ENCODE measurements around the gene RPS24.
"Not testable (repeated sequence)": the region's sequence is repeated elsewhere in the genome, so short reads cannot be mapped to it uniquely, and the experiment has no call there.

The RPS24 gene

DNA sequence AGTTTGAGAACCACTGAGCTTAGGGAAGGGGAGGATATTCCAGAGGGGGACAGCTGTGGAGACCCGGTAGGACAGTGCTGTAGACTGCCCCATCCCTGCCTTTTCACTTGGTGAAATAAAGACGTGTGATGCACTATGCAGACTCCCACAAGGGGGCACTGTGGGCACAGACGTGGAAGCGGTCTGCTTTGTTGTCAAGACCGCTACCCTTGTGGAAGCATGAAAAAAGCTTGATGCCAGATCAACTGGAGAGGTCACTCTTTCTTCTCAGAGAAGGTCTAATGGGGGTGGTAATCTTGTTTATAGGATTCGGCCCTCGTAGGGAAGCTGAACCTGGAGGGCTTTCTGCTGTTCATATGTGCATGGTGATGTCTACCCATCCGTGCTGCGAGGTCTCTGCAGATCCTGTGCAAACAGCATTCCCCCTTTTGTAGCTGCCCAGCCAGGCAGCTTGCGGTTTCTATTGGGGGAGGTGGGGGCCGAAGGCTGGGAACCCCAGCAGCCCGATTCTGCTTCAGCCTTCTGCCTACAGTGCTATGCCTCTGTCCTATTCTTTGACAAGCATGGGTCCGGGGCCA, 13.7 kb downstream of the RPS24 start:
- DNase-seq (ENCODE audit: low read depth in 1 of 2, low spot score in 1 of 2), result peak; percentile 66 to 83

DNA sequence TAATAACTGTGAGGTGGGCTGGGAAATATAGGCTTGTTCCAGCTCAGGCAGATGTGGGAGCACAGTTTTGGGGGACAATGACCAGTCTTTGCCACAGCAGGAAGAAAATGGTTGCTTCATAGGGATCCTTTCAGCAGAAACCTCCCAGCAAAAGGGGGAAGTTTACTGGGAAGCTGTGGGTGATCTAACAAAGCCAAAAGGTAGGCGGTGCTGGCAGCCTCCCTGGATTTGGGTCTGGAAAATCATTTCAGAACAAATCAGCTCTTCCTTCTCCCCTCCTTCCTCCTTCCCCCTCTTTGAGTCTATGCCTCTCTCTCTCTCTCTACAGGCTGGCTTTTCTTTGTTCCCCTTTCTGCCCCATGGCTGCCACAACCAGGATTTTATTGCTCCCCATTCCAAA, 16.2 kb downstream of the RPS24 start:
- no peak for DNase-seq (ENCODE audit: low read depth in 1 of 2, low spot score in 1 of 2)

DNA sequence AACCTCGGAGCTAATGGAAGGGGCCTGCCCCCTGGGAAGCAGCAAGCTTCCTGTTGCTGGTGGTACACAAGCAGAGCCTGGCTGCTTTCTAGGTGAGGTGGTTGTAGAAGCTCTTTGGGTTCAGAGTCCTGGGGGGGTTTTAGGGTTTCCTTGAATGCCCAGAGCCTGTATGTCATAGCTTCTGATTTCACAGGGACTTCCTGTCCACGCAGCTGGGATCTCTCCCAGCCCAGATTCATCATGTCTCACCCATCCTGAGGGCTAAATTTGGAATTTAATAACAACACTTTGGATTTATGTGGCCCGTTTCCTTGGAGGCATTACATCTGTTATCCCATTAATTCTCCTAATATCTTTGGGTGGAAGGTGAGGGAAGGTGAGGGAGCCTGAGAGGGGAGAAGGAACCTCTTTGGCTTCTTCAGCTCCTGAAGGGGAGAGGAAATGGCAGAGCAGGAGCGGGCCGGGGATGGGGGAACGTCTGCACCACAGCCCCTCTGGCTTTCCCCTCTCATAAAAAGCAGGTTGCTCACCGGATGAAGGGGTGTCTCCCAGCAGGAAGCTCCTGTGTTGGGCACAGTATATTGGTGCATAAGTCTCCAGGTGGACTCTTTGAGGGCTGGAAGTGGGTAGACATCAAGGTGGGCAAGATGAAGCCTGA, 19.7 kb downstream of the RPS24 start:
- no peak for DNase-seq (ENCODE audit: low read depth in 1 of 2, low spot score in 1 of 2)

DNA sequence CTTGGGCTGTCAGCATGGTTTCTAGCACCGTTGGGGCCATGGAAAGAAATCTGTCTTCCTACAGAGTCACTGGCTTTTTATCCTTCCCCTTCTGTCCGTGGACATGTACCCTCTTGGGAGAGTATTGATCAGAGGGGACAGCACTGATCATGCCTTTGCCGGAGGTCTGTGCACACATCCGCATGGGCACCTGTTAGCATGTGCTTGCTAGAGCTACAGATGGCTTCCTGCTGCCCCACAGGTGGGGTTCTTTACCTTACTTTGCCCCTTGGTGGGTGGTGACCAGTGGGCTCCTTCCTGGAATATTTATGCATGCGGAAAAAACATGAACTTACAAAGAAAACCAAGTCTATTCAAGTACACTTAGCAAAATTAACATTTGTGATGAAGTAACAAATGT, 24.9 kb downstream of the RPS24 start:
- no peak for DNase-seq (ENCODE audit: low read depth in 1 of 2, low spot score in 1 of 2)

DNA sequence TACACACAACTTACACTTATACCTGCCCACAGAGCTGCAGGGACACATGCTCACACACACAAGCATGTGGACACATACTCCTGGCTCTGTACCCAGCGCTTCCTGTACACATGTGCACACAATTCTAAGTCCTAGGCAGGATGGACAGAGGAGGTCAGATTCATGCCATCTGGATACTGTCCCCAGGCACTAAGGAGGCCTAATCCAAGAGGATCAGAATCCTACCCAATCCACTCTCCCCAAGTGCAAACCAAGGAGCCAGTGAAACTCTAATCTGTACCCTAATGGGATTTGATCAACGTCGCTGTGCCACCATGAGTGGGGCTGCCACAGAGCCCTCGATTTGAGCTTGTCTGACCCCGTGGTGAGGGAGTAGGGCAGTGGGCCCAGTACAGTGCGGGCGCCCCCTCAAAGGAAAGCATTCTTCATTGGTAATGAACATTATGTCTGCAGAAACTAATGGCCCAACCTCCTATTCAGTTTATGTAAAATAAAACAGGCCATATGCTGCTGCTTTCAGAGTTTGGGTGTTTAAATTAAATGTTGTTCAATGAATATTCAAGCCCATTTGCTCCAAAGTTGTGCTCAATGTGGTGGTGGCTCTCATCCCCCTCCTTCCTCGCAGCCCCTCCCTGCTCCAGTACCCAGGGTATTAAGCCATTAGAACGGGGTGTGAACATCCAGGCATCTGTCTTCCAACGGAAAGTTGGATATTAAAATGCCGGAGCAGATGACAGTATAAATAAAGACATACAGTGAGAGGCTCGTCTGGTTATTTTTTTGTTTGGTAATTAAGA, 26.4 kb downstream of the RPS24 start:
- DNase-seq (ENCODE audit: low read depth in 1 of 2, low spot score in 1 of 2), result no peak

DNA sequence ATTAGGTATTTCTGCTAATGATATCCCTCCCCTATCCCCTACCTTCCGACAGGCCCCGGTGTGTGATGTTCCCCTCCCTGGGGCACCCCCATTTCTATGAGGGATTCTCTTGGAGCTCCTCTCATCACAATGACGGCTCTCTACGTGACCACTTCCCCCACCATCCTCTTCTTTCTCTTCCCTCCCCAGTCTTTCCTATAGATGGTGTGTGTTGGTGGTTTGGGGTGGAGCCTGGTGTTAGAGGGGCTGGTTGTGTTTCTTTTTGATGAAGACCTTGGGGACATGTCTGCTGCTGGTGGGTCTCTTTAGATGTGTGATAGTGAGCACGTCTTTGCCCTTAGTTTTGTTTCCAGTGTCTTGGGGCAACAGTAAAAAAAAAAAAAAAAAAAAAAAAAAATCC, 28.6 kb downstream of the RPS24 start:
- no peak for DNase-seq (ENCODE audit: low read depth in 1 of 2, low spot score in 1 of 2)

DNA sequence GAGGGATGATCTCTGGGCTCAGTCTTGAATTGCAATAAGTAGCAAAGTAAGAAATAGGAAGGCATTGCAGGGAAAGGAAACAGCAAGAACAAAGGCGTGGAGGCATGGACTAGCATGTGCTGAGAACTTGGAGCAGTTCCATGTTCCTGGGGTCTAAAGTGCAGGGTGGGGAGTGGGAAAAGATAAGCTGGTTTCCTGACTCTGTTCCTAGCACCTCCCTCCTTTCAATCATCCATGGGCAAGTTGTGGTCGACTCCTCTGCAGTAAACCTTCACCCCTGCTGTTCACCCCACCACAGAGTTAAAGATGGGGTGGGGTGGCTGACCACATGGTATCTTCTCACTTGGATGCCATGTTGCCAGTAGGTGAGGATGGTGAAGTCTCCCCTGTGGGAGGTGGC, 29.6 kb downstream of the RPS24 start:
- DNase-seq (ENCODE audit: low read depth in 1 of 2, low spot score in 1 of 2), result no peak

DNA sequence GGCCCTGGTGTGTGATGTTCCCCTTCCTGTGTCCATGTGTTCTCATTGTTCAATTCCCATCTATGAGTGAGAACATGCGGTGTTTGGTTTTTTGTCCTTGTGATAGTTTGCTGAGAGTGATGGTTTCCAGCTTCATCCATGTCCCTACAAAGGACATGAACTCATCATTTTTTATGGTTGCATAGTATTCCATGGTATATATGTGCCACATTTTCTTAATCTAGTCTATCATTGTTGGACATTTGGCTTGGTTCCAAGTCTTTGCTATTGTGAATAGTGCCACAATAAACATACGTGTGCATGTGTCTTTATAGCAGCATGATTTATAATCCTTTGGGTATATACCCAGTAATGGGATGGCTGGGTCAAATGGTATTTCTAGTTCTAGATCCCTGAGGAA, 31.3 kb downstream of the RPS24 start:
- DNase-seq (ENCODE audit: low read depth in 1 of 2, low spot score in 1 of 2), result not testable (repeated sequence)

DNA sequence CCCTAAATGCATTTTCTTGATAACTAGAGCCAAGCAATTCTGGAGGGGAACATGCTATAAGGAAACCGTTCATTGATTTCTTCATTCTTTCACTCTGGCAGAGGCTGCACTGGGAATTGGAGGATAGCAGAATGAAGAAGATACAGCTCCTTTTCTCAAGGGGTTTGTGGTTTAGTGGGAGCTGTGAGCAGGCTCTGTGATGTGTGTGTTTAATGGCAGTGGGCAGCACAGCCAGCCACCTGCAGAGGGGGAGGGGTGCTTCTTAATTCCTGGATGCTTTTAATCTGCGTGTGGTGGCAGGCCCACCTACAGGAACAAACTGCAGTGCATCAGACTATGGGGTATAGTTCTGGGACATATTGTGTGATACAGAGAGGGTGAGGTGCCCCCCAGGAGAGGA, 31.9 kb downstream of the RPS24 start:
- no peak for DNase-seq (ENCODE audit: low read depth in 1 of 2, low spot score in 1 of 2)

DNA sequence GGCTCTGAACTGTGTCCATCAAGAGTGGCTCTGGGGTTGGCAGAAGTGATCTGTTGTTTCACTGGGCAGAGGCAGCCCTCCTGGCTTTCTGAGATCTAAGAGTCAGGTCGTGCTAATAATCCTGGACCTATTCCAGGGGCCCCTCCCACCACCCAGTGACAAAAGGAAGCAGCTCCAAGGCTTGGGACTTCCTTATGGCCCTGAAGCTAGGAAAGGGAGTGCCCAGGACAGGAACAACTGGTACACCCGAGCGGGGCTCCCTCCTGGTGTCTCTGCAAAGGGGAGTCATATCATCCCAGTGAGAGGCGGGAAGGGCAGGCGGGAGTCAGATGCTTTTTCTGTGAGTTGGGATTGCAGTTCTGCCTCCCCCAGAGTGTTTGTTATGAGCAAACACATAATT, 32.3 kb downstream of the RPS24 start:
- no peak for DNase-seq (ENCODE audit: low read depth in 1 of 2, low spot score in 1 of 2)

DNA sequence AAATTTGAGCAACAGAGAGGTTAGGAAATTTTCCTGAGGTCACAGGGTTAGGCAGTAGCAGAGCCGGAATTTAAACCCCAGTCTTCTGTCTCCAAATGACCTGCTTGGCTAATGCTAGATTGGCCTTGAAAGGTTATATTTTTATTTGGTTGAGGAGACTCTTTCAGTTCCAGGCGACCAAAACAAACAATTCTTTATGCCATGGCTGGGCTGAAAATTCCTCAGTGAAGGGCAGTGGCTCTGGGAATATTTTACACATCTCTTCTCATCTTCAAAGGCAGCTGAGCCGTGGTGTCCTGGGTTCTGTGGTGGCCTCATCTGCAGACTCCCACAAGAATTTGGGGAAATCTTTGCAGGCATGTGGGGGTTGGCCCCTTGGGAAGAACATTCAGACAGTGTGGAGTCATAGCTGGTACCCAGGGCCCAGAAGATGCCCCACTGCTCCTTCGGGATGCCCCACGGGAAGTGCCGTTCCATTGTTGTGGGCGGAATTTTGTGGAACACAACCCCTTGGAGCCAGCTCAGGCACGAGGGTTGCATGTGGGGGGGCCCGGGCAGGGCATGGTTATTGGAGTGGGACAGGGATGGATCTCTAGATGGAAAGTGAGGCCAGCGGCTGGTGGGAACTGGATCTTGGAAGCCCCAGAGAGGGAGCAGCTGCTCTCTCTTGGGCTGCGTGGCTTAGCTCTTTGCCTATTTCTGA, 33.2 kb downstream of the RPS24 start:
- no peak for DNase-seq (ENCODE audit: low read depth in 1 of 2, low spot score in 1 of 2)

DNA sequence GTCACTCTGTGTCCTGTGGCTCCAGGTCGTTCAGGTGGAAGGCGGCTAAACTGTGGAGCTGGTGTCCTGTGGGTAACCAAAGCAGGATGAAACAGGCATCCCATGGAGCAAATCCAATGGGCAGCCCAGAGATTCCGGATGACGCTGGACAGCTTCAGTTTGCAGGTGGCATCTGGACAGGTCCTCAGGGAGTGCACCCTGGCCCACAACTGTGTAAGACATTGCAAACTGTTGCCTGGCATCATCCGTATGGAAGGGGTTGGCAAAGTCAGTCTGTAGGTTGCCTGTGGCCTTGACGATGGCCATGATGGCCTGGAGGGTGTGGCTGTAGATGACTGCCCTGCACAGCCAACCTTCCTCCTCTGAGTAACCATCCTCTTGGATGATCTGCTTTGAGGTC, 35.5 kb downstream of the RPS24 start:
- DNase-seq (ENCODE audit: low read depth in 1 of 2, low spot score in 1 of 2), result no peak

DNA sequence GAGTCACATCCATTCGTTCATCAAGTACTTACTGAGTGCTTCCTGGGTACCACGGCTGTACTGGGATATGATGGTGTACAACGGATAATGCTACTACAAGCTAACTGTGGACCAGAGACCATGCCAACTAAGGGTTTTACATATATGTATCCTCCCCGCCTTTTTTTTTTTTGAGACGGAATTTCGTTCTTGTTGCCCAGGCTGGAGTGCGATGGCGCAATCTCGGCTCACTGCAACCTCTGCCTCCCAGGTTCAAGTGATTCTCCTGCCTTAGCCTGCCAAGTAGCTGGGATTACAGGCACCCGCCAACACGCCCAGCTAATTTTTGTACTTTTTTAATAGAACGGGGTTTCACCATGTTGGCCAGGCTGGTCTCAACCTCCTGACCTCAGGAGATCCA, 36.4 kb downstream of the RPS24 start:
- DNase-seq (ENCODE audit: low read depth in 1 of 2, low spot score in 1 of 2), result not testable (repeated sequence)

DNA sequence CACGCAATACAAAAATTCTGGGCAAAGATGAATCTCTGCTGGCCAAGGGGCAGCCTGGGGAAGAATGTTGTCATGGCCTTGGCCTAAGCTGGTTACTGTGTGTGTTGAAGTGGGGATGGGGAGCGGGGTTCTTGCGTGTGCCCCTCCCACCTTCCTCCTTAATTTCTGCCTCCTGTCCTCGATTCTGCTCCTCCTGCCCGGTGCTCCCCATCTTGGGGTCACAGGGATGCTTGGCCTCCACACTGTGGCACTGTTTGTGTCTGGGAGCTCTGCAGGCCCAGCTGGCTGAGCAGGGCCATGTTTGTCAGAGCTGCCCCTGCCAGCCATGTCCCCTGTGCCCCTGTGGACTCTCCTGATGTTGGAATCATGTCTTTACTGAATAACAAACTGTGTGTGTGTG, 37.1 kb downstream of the RPS24 start:
- DNase-seq (ENCODE audit: low read depth in 1 of 2, low spot score in 1 of 2), result no peak

DNA sequence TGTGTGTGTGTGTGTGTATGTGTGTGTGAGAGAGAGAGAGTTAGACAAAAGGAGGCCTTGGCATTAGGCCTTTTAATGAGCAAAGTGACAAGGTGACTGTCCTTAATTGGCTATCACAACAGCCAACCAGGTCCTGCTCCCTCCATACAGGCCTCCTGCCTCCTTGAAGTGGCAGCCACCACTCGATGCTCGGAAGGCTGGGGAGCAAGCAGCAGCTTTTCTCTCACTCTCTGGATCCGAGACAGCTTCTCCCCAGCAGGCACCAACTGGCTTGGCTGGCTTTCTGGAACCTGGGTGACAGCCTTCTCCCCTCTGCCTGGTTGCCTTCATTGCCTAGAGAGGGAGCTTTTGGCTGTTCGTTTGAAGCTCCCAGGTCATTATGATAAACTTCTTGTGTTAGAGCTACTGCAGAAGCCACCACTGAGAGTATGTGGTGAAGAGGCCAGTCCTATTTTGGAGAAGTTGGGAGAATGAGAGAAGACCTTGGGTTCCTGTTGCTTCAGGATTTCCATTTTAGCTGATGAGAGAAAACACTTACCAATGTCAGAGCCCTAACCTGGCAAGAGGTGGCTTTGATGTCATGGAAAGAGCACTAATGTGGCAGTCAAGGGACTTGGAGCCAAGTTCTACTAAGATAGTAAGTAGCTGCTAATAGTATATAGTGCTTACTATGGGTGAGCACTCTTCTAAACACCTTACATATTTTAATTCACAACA, 37.6 kb downstream of the RPS24 start:
- DNase-seq (ENCODE audit: low read depth in 1 of 2, low spot score in 1 of 2), result no peak

DNA sequence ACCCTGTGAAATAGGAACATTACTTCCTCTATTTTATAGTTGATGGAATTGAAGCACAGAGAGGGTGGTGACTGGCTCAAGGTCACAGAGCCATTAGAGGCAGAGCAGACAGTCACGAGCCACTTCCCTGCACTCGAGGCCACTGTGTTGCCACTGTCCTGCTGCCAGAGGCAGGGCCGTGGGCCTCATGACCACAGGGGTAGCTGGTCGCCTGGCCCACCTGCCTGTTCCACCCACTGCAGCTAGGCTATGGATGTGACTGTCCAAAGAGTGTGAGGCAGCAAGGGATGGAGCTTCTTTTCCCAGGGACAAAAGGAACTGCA, 38.2 kb downstream of the RPS24 start:
- no peak for DNase-seq (ENCODE audit: low read depth in 1 of 2, low spot score in 1 of 2)

DNA sequence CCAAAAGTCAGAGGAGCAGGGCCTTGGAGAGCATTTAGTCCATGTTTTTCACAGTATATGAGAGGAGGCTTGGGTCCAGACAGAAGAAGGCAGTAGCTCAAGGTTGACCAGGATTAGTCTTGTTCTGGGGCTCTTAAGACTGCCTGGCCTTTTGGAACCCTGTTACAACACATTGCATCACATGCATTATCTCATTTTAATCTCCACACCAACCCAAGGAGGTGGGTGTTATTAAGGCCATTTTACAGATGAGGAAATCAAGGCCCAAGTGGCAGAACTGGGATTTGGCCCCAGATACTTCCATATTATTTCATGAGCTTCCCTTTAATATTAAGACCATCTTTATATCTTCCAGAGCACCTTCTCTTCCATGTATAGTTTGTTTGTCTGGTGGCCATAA, 38.8 kb downstream of the RPS24 start:
- DNase-seq (ENCODE audit: low read depth in 1 of 2, low spot score in 1 of 2), result no peak

DNA sequence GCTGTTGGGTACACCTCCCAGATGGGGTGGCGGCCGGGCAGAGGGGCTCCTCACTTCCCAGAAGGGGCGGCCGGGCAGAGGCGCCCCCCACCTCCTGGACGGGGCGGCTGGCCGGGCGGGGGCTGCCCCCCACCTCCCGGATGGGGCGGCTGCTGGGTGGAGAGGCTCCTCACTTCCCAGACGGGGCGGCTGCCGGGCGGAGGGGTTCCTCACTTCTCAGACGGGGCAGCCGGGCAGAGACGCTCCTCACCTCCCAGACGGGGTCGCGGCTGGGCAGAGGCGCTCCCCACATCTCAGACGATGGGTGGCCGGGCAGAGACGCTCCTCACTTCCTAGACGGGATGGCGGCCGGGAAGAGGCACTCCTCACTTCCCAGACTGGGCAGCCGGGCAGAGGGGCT, 42.1 kb downstream of the RPS24 start:
- not testable (repeated sequence) for DNase-seq (ENCODE audit: low read depth in 1 of 2, low spot score in 1 of 2)

DNA sequence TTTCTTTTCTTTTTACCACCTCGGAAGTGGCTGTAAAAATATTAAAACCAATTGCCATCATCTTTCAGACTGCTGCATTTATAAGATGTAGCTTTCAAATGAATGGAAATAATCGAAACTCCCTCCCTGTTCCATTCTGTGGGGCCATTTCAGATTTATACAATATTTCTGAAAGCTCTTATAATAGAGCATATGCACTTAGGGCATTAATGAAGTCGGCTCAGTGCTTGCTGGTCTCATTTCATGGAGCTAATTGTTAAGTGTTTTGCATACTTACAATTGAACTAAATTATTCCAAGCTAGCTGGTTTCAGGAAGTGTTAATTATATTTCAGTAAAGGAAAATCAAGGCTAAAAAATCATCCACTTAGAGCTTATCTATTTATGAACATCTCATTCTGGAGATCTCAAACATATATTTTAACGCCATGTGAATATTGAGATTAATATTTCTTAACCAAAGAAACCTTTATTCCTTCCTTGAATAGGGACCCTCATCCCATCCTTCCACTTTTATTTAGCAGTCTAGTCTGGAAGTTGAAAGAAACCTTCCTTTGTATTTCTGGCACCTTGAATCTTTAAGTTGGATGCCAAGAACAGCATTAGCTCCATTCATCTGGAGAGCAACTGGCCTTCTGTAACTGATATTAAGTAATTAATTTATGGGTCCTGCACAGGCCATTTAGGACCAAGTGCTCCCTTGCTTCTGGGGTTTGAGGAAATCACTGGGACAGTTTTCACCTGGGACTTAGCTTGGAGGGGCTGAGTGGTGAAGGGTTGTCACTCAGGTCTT, 45.1 kb downstream of the RPS24 start:
- DNase-seq (ENCODE audit: low read depth in 1 of 2, low spot score in 1 of 2), result no peak

DNA sequence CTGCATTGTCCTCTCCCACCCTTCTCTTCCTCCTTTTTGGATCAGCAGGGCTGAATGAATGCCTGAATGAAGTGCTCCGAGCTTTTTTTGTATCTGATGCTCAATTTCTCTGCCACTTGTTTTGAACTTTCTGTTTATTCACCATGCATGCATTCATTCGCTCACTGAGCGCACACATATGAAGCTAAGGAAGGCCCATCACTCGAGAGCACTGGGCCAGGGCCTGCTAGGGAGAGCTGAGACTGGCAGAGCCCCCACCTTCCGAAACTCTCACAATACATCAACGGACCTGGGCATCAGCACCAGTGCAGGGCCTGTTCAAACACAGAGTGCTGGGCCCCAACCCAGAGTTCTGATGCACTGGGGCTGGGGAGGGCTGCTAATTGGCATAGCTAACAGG, 45.7 kb downstream of the RPS24 start:
- no peak for DNase-seq (ENCODE audit: low read depth in 1 of 2, low spot score in 1 of 2)

DNA sequence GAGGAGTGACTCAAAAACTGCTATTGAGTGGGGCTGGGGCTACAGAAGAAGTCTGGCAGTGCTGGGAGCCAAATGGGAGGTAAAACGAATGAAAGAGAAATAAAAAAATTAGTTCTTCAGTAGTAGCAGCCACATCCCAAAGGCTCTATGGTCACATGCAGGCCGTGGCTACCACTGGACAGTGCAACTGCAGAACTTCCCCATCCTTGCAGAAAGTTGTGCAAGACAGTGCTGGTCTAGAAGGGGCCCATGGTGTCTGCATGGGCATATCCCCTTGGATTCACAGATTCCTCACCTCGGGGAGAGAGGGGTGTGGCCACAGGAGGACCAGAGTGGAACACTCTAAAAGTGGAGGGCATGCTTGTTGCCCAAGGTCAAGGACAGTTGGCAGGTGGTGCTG, 47.6 kb downstream of the RPS24 start:
- DNase-seq (ENCODE audit: low read depth in 1 of 2, low spot score in 1 of 2), result no peak
